C4-2B (cell line): ENCODE results near the gene NPFF.
"Not testable (repeated sequence)": the region's sequence is repeated elsewhere in the genome, so short reads cannot be mapped to it uniquely, and the experiment has no call there.

ENCODE experiments used
- H3K27ac ChIP-seq: fragments of 450-650 bp; 2 replicates; pipeline ENCODE4 v1.5.1; 2017
- ZFX ChIP-seq: fragments of 450-650 bp; IDR thresholded peaks from 2 replicates; pipeline ENCODE4 v1.6.1; 2017
- TF ChIP-seq, protein P1 (sequence below): fragments of 450-650 bp; conservative IDR thresholded peaks from 2 replicates; pipeline ENCODE4 v1.5.1; 2017; ENCODE audit warnings: mild to moderate bottlenecking

NPFF gene, protein sequence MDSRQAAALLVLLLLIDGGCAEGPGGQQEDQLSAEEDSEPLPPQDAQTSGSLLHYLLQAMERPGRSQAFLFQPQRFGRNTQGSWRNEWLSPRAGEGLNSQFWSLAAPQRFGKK

DNA sequence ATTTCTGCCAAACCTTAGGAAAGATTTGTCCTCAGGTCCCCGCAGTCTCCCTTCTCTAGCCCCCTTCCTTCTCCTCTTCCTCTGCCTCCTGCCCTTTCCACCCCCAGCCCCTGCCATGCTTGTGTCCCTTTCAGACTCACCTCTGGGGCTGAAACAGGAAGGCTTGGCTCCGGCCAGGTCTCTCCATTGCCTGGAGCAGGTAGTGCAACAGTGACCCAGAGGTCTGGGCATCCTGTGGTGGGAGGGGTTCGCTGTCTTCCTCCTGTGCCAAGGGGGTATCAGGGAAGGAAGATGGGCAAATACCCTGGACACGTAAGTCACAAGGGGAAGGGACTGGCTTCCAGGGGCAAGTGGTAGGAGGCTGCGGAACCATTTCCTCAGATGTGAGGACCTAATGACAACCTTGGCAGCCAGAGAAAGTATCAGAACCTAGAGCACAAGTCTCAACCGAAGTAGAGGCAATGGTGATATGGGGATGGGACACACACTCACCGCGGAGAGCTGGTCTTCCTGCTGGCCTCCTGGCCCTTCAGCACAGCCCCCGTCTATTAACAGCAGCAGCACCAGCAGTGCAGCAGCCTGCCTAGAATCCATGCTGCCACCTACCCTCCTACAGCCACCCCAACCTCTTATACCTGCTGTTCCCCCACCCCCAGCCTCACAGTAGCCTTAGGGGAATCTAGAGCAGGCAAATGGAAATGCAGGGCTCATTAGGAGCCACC, at the start of gene NPFF:
Gene NPFF (minus strand): TSS at position 604 of the 722 bp plus-strand sequence. CDS start 10 bp downstream, at position 594.
- no peak for TF ChIP-seq ZFX
- TF ChIP-seq, protein P1, sequence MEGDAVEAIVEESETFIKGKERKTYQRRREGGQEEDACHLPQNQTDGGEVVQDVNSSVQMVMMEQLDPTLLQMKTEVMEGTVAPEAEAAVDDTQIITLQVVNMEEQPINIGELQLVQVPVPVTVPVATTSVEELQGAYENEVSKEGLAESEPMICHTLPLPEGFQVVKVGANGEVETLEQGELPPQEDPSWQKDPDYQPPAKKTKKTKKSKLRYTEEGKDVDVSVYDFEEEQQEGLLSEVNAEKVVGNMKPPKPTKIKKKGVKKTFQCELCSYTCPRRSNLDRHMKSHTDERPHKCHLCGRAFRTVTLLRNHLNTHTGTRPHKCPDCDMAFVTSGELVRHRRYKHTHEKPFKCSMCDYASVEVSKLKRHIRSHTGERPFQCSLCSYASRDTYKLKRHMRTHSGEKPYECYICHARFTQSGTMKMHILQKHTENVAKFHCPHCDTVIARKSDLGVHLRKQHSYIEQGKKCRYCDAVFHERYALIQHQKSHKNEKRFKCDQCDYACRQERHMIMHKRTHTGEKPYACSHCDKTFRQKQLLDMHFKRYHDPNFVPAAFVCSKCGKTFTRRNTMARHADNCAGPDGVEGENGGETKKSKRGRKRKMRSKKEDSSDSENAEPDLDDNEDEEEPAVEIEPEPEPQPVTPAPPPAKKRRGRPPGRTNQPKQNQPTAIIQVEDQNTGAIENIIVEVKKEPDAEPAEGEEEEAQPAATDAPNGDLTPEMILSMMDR, result no peak
- H3K27ac ChIP-seq, result no peak within 1 kb of the TSS

DNA sequence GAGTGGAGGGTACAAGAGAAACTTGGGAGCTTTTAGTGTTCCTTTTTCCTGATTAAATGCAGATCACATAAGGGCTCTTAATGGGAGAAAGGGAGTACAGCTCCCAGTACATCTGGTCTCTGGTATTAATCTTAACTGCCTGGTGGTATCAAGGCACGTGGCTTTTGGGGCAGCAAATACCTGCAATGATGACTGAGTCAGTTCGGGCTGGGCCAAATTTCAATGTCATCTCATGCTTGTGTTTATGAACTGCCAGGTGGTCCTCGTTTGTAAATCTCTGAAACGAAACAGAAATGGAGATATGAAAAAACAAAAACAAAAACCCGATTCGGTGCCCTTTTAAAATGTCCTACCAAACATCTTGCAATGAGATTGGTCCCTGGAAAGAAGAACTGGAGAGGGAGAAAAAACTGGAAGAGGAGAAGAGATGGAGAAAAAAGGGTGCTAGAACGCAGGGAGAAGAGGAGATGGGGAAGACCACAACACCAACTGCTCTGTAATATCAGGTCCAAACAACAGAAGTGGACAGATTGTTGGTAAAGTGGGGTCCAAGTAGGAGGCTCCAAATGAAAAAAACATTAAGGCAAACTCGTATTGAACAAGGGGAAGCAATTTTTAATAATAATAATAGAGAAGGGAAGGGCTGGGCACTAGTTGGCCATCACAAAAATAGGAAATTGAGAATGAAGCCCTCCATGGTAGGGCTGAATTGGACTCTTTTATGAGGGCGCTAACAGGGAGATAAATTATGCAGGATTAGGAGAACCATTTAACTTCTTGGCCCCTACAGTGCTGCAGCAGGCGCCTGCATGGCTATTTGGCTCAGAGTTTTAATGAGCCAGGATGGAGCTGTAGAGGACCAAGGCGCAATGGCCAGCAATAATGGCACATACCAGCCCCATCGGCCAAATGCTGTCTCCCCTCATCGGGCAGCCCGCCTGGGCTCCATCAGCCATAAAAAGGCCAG, 45.4 kb upstream of the NPFF start:
- no peak for TF ChIP-seq ZFX
- TF ChIP-seq, protein P1, result no peak
- H3K27ac ChIP-seq, result no peak overlapping the region

DNA sequence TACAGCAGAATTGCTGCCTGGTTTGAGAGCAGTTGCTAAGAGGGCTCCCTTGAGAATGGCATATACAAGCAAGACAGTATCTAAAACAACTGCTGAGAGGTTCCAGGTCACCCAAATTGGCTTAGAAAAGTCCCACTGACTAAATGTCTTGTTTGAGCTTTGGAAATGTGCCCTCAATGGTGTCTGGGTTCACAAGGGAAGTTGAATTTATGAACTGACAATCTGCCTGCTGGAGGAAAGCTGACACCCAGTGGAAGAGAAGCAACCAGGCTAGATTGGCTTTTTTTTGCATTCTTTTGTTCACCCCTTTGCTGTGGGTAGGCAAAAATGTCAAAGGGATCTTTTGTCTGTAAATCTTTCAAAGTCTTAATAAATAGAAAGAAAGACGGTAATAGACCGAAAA, 44.6 kb upstream of the NPFF start:
- TF ChIP-seq, protein P1, result no peak
- TF ChIP-seq ZFX, result no peak
- no peak overlapping the region for H3K27ac ChIP-seq

DNA sequence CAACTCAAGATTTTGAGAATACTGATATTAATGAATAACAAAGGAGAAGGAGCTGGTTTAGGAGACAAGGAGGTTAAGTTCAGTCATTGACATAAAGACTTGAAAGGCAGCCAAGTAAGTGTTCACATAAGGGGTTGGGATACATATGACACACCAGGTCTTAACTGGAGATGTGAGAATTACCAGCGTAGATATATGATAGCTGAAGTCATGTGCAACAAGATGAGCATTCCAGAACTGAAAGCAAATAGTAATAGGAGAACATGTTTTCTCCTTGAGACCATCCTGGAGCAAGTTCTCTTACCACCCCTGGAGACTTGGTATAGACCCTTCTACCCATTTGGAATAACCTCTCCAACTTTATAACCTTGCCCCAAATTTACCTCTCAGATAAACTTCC, 43.3 kb upstream of the NPFF start:
- no peak for TF ChIP-seq ZFX
- TF ChIP-seq, protein P1, result no peak
- no peak overlapping the region for H3K27ac ChIP-seq

DNA sequence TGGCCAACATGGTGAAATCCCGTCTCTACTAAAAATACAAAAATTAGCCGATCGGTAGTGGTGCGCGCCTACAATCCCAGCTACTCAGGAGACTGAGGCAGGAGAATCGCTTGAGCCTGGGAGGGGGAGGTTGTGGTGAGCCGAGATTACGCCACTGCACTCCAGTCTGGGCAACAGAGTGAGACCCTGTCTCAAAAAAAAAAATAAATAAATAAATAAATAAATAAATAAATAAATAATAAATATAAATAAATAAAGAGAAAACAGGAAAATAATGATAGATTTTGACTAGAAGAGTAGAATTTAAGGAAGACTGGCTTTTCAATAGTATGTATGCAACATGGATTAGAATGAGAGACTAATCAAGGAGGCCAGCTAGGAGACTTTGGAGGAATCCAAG, 42.8 kb upstream of the NPFF start:
- H3K27ac ChIP-seq, result not testable (repeated sequence)

DNA sequence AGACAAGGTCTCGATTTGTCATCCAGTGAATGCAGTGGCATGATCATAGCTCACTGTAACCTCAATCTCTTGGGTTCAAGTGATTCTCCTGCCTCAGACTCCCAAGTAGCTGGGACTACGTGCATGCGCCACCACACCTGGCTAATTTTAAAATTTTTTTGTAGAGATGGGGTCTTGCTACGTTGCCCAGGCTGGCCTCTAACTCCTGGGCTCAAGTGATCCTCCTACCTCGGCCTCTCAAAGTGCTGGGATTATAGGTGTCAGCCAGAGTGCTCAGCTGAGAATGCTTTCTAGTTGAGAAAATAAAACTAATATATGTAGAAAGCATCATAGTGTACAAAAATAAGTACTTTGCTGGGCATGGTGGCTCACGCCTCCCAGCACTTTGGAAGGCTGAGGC, 41.1 kb upstream of the NPFF start:
- not testable (repeated sequence) for H3K27ac ChIP-seq

DNA sequence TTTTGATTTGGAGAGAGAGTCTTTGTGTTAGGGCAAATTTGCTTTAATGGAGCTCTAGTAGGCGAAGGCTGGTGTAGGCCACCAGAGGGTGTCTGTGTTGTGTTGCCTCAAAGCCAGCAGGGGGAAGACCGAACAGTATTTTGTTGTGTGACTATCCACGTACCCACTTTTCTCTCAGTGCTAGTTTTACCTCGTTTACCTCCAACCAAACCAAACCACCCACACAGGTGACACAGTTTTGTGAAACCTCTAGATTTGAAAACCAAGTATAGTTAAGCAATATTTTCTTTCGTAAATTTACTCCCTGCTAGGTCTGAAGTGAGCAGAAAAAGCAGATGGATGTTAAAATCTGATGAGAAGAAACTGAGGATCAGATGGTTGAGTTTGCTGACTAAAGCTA, 36.3 kb upstream of the NPFF start:
- no peak for TF ChIP-seq ZFX
- TF ChIP-seq, protein P1, result peak; percentile 90
- H3K27ac ChIP-seq, result no peak overlapping the region

DNA sequence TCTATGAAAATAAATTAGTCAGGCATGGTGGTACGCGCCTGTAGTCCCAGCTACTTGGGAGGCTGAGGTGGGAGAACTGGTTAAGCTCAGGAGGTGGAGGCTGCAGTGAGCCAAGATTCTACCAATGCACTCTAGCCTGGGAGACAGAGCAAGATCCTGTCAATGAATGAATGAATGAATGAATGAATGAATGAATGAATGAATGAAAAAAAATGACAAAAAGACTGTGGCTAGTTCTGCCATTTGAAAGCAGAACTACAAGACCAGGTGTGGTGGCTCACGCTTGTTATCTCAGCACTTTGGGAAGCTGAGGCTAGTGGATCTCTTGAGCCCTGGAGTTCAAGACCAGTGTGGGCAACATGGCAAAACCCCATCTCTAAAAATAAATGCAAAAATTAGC, 32.2 kb upstream of the NPFF start:
- TF ChIP-seq, protein P1, result no peak
- TF ChIP-seq ZFX, result no peak
- H3K27ac ChIP-seq, result peak overlapping the region; percentile 70
